ENCODE results near the gene TOMM34.
A peak's percentile ranks its signal among the peaks of the same experiment; 100 is the strongest.

Gene TOMM34

DNA sequence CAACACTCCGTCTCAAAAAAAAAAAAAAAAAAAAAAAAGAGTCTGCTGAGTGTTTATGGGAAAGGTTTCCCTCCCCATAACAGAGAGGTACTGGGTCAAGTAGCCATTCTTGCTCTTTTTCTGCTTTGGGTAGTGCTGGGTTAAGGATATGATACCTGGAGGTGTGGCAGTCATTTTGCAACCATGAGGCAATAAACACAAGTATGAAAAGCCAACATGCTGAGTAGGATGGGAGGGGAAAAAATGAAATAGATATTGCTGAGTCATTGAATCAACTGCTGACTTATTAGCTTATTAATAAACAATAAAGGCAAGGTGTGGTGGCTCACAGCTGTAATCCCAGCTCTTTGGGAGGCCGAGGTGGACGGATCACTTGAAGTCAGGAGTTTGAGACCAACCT is 2.3 kb upstream of the TOMM34 start:
- no peak for DNase-seq

GRCh38 chr20:44961870-44962267 is 1.7 kb upstream of the TOMM34 start:
- DNase-seq, result no peak

GRCh38 chr20:44961011-44961869 is 1.0 kb upstream of the TOMM34 start:
- DNase-seq, result no peak

GRCh38 chr20:44959638-44960102 is 527 bp downstream of the TOMM34 start:
- peak in 3 of 5 experiments; percentile 46 to 74 (median 71) for DNase-seq

- DNase-seq, result no peak
Observed at GRCh38 chr20:44959082-44959637, 1.0 kb downstream of the TOMM34 start.

GRCh38 chr20:44958276-44958675 is 1.9 kb downstream of the TOMM34 start:
- no peak for DNase-seq

DNA sequence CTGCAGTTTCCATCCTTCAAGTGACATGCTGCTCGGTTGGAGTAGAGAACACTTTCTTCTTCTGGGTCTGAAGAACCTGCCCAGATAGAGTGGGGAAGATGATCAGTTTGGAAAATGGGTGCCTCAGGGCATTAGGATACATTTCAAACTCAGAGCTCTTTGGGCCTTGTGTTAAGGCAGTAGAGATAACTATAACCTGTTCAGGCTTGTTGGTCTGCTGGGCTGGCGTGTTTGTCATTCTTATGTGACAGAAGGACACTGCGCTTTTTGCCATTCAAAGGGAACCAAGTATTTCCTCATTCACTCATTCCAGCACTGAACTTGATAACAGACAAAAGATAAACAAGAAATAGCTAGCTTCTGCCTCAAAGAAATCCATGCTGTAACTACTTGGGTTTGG is 3.8 kb downstream of the TOMM34 start:
- DNase-seq, result no peak

GRCh38 chr20:44955270-44955669 is 4.9 kb downstream of the TOMM34 start:
- DNase-seq, result no peak

GRCh38 chr20:44954211-44954610 is 6.0 kb downstream of the TOMM34 start:
- no peak for DNase-seq

DNA sequence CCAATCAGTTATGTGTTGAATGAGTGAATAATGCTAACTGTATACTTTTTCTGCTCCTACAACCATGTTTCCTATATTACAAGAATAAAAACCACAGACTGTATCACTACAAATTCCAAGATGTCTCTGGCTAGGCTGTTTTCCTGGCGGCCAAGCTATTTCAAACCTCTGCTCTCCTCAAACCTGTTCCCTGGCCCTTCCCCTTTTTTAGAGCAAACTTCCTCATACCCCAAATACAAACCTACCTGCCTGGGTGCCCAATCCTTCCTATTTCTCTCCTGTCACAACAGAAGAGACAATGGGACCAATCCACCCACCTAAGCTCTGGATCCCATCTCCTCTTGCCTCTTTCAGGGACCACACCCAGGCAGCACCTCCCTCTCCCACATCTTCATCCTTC is 7.5 kb downstream of the TOMM34 start:
- DNase-seq, result no peak

DNA sequence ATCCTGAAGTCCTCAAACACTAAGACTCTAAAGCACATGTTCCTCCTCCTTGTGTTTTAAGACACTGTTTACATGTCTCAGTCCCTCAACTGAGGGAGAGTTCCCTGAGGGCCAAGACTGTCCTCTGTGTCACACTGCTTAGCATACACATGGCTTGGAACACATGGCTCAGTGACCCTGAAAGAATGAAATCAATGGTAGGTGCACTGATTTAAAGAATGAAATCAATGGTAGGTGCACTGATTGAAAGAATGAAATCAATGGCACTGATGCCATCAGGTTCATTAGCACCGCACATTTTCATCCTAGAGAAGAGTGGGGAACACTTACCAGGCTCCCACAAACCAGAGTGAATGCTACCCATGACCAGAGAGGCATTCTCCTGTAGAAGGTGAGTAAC is 9.8 kb downstream of the TOMM34 start:
- no peak for DNase-seq

DNA sequence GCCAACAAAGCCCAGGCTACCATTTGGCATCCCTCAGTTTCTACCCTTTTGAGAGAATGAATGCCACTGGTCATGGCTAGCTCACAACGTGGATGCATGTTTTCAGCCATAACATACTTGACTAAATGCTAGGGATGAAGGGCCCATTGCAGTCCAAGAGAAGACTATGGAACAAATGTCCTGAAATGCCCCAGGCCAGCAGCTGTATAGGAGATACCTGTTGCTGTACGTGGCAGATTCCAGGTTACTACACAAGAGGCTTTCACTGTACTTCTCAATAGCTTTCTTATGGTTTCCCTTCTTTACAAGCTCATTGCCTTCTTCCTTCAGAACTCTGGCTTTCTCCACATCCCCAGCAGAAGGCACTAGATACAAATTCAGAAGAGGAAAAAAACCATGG is 11.7 kb downstream of the TOMM34 start:
- DNase-seq, result no peak

GRCh38 chr20:44948107-44948506 is 12.1 kb downstream of the TOMM34 start:
- DNase-seq, result no peak

- DNase-seq, result no peak
Observed at GRCh38 chr20:44946271-44946852, 13.8 kb downstream of the TOMM34 start.

DNA sequence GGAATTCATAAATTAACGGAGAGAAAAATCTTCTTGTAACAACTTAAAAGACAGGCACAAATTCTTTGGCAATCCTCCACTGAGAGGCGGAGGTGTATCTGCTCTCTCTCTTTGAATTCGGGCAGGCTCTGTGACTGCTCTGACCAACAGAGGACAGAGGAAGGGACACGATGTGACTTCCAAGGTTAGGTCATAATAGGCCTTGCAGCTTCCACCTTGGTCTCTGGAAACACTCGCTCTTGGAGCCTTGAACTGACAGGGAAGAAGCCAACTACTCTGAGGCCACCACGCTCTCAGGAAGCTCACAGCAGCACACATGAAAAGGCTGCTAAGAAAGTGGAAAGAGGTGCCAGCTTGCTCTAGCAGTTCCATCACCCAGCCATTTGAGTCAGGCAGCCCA is 14.9 kb downstream of the TOMM34 start:
- DNase-seq, result no peak

GRCh38 chr20:44943828-44944227 is 16.4 kb downstream of the TOMM34 start:
- no peak for DNase-seq

DNA sequence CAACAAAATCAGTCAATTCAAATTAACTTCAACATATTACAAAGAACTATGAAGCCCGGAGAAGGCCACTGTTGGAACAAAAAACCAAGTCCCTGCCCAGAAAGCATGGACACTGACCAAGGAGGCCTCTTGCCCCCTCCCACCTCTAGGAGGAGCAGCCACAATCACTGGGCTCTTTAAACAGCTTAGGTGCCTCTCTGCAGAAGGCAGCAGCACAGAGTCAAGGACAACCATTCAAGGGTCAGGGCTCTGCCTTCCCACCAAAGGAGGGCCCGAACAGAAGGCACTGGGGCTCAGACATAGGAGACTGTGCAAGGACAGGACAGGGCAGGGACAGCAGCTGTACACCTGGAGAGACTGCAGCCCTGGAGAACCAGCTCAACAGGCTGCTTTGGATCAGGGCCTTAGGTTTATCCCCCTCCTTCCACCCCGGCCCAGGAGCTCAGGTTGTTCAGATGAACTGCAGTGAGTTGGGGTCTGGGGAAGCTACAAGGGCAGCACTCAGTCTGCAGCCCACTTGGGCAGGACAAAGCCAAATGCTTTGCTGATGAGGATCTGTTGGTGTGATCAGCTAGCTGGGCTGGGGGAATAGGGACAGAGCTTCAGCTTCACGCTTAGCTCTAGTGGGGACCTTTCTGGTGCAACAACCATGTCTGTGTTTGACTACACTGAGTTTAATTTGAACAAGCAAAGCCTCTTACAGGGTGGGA is 17.8 kb downstream of the TOMM34 start:
- no peak for DNase-seq

- no peak for DNase-seq
Observed at GRCh38 chr20:44941120-44941691, 19.0 kb downstream of the TOMM34 start.

DNA sequence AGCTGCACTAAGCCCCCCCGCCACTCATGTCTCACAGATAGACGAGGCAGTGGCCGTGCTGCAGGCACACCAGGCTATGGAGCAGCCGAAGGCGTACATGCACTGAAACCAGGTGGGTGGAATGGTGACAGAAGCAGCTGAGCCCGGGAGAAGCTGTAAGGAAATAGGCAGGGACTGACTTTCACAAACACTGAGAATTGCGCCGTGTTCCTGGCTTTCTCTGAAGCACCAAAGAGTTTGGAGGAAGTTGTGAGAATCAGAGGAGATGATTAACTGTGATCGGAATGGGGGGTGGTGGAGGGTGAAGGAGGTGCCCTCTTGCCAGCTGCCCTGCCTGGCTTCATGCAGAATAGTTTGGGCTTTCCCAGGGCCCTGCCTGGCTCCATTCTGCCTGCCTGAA is 21.6 kb downstream of the TOMM34 start:
- DNase-seq, result no peak

- DNase-seq, result no peak
Observed at GRCh38 chr20:44936510-44936909, 23.7 kb downstream of the TOMM34 start.

- DNase-seq, result no peak
Observed at GRCh38 chr20:44932916-44933315, 27.3 kb downstream of the TOMM34 start.

GRCh38 chr20:44931911-44932310 is 28.3 kb downstream of the TOMM34 start:
- DNase-seq, result no peak

Measured in T-helper 2 cell (primary cell).